OCI-LY1 (cell line): ENCODE measurements around the gene CAPN2.

Experiments
- EZH2 ChIP-seq: fragments of 200-600 bp; sonication (generic), shearing (Covaris generic); IDR thresholded peaks from 2 replicates; pipeline ENCODE4 v1.8.0; 2017; ENCODE audit warnings: borderline replicate concordance, mixed run types, mild to moderate bottlenecking, antibody characterized with exemption, low read length, moderate library complexity, mixed read lengths
- TF ChIP-seq, protein P1 (sequence below): fragments of 200-600 bp; sonication (generic), shearing (Covaris generic); IDR thresholded peaks from 2 replicates; pipeline ENCODE4 v1.5.1; 2017; ENCODE audit warnings: mild to moderate bottlenecking, antibody characterized with exemption, low read length, moderate library complexity, mixed read lengths

DNA sequence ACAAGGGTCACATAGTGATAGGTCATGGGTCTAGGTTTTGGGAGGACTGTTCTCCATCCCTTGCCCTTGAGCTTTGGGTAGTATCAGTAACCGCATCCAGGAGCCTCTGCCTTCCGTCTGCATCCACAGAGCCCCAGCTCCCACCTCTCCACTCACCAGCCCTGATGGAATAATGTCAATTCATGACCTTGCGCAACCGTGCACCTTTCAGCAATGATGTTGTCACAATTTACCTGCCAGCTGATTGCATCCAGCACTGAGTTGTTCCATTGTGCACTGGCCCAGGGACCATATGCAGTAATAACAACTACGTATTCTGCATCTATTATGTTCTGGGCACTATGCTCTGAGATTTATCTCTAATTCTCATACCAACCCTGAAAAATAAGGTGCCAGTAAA, 48.2 kb upstream of the CAPN2 start:
- TF ChIP-seq EZH2 = no peak
- TF ChIP-seq, protein P1, sequence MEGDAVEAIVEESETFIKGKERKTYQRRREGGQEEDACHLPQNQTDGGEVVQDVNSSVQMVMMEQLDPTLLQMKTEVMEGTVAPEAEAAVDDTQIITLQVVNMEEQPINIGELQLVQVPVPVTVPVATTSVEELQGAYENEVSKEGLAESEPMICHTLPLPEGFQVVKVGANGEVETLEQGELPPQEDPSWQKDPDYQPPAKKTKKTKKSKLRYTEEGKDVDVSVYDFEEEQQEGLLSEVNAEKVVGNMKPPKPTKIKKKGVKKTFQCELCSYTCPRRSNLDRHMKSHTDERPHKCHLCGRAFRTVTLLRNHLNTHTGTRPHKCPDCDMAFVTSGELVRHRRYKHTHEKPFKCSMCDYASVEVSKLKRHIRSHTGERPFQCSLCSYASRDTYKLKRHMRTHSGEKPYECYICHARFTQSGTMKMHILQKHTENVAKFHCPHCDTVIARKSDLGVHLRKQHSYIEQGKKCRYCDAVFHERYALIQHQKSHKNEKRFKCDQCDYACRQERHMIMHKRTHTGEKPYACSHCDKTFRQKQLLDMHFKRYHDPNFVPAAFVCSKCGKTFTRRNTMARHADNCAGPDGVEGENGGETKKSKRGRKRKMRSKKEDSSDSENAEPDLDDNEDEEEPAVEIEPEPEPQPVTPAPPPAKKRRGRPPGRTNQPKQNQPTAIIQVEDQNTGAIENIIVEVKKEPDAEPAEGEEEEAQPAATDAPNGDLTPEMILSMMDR = no peak
